ENCODE measurements around the gene SLC45A3.
"Not testable (repeated sequence)": the region's sequence is repeated elsewhere in the genome, so short reads cannot be mapped to it uniquely, and the experiment has no call there.

Gene SLC45A3, protein sequence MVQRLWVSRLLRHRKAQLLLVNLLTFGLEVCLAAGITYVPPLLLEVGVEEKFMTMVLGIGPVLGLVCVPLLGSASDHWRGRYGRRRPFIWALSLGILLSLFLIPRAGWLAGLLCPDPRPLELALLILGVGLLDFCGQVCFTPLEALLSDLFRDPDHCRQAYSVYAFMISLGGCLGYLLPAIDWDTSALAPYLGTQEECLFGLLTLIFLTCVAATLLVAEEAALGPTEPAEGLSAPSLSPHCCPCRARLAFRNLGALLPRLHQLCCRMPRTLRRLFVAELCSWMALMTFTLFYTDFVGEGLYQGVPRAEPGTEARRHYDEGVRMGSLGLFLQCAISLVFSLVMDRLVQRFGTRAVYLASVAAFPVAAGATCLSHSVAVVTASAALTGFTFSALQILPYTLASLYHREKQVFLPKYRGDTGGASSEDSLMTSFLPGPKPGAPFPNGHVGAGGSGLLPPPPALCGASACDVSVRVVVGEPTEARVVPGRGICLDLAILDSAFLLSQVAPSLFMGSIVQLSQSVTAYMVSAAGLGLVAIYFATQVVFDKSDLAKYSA

DNA sequence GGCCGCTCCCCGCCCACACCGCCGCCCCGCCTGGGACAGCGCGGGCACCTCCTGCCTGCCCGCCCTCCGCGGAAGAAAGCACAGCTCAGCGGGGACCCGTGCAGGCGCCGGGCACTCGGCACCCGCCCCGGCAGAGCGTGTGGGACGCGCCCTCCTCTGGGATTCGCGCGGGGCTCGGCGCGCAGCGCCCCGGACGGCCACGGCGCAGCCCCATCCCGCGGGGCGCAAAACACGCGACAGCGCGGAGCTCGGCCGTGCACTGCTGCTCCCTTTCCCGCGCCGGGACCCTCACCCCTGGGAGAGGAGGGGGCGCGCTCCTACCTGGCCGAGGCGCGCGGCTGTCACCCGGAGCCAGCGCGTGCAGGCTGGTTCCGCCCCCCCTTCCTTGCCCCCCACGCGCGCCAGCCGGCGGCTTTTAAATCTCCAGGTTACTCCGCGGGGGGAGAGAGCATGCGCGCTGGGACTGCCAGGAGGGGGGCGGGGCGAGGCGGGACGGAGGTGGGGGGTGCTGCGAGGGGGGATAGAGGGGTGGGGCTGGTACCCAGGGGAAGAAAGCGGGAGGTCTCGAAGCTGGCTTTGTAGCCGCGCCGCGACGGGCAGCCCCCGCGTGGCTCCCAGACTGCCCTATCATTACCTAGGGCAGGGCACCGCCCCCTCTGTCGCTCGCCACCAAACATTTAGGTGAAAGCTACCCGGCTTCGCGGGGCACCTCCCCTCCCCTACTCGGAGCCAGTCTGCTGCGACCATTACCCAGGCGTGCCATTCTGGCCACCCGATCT is at the start of gene SLC45A3:
Gene SLC45A3 (minus strand): TSS at position 437 of the 779 bp plus-strand sequence. CDS start 15,853 bp downstream, outside the sequence.
- peak within 1 kb of the TSS; percentile 85 for H3K4me3 ChIP-seq (ENCODE audit: low read depth, low read length)
- peaks cover 21% of the 10 kb centered on the region for H3K4me1 ChIP-seq (ENCODE audit: control insufficient read depth, insufficient read depth, low read length)
- H3K9me3 ChIP-seq (ENCODE audit: control insufficient read depth, insufficient read depth, low read length): no peaks in the 10 kb centered on the region
- H3K9ac ChIP-seq (ENCODE audit: low read depth, low read length): peak within 1 kb of the TSS; percentile 57
- peaks cover 11% of the 10 kb centered on the region for H3K27me3 ChIP-seq (ENCODE audit: control insufficient read depth, insufficient read depth, low read length)
- no peaks in the 10 kb centered on the region for H3K36me3 ChIP-seq (ENCODE audit: control insufficient read depth, insufficient read depth, low read length)

GRCh38 chr1:205726619-205727125 is 46.4 kb upstream of the SLC45A3 start:
- no peaks in the 10 kb centered on the region for H3K9me3 ChIP-seq (ENCODE audit: control insufficient read depth, insufficient read depth, low read length)
- H3K27me3 ChIP-seq (ENCODE audit: control insufficient read depth, insufficient read depth, low read length): no peaks in the 10 kb centered on the region
- H3K36me3 ChIP-seq (ENCODE audit: control insufficient read depth, insufficient read depth, low read length): peaks cover 8% of the 10 kb centered on the region
- H3K4me1 ChIP-seq (ENCODE audit: control insufficient read depth, insufficient read depth, low read length): no peaks in the 10 kb centered on the region
- no peak overlapping the region for H3K4me3 ChIP-seq (ENCODE audit: low read depth, low read length)
- no peak overlapping the region for H3K9ac ChIP-seq (ENCODE audit: low read depth, low read length)

DNA sequence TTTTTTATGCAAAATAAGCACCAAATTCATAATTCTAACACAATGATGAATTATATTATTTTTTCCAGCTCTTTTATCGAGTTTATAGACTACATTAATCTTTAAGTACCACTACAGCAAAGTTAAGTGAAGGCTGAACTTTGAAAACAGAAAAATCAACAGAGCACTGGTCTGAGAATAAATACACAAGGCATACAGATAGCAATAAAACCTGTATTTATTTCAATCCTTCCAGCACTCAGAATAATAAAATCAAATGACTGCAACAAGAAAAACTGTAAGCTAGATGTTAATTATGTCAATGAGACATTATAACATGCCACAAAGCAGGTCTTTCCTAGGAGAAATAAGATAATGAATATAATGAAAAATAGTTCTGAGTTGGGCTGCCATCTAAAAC is 45.2 kb upstream of the SLC45A3 start:
- Histone ChIP-seq H3K4me1 (ENCODE audit: control insufficient read depth, insufficient read depth, low read length) (no peaks in the 10 kb centered on the region), H3K36me3 (ENCODE audit: control insufficient read depth, insufficient read depth, low read length) (peaks cover 8% of the 10 kb centered on the region), H3K9ac (ENCODE audit: low read depth, low read length) (no peak overlapping the region), H3K4me3 (ENCODE audit: low read depth, low read length) (no peak overlapping the region), H3K27me3 (ENCODE audit: control insufficient read depth, insufficient read depth, low read length) (no peaks in the 10 kb centered on the region), H3K9me3 (ENCODE audit: control insufficient read depth, insufficient read depth, low read length) (no peaks in the 10 kb centered on the region)

DNA sequence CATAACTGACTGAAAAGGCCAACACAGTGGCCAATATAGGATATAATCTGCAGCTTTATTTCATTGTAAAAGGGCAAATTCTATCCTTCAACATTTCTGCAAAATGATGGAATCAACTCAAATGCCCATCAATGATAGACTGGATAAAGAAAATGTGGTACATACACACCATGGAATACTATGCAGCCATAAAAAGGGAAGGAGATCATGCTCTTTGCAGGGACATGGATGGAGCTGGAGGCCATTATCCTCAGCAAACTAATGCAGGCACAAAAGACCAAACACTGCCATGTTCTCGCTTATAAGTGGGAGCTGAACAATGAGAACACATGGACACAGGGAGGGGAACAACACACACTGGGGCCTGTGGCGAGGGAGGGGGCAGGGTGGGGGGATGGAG is 40.4 kb upstream of the SLC45A3 start:
- peaks cover 20% of the 10 kb centered on the region for H3K36me3 ChIP-seq (ENCODE audit: control insufficient read depth, insufficient read depth, low read length)
- H3K4me3 ChIP-seq (ENCODE audit: low read depth, low read length); H3K9me3 ChIP-seq (ENCODE audit: control insufficient read depth, insufficient read depth, low read length); H3K9ac ChIP-seq (ENCODE audit: low read depth, low read length); H3K4me1 ChIP-seq (ENCODE audit: control insufficient read depth, insufficient read depth, low read length); H3K27me3 ChIP-seq (ENCODE audit: control insufficient read depth, insufficient read depth, low read length): not testable (repeated sequence)

- Histone ChIP-seq H3K4me1 (ENCODE audit: control insufficient read depth, insufficient read depth, low read length) (no peaks in the 10 kb centered on the region), H3K27me3 (ENCODE audit: control insufficient read depth, insufficient read depth, low read length) (no peaks in the 10 kb centered on the region), H3K36me3 (ENCODE audit: control insufficient read depth, insufficient read depth, low read length) (peaks cover 22% of the 10 kb centered on the region), H3K4me3 (ENCODE audit: low read depth, low read length) (no peak overlapping the region), H3K9ac (ENCODE audit: low read depth, low read length) (no peak overlapping the region), H3K9me3 (ENCODE audit: control insufficient read depth, insufficient read depth, low read length) (no peaks in the 10 kb centered on the region)
Observed at GRCh38 chr1:205719762-205720161, 39.5 kb upstream of the SLC45A3 start.

- Histone ChIP-seq H3K4me1 (ENCODE audit: control insufficient read depth, insufficient read depth, low read length) (peaks cover 2% of the 10 kb centered on the region), H3K4me3 (ENCODE audit: low read depth, low read length) (no peak overlapping the region), H3K9me3 (ENCODE audit: control insufficient read depth, insufficient read depth, low read length) (no peaks in the 10 kb centered on the region), H3K9ac (ENCODE audit: low read depth, low read length) (no peak overlapping the region), H3K36me3 (ENCODE audit: control insufficient read depth, insufficient read depth, low read length) (peaks cover 22% of the 10 kb centered on the region), H3K27me3 (ENCODE audit: control insufficient read depth, insufficient read depth, low read length) (no peaks in the 10 kb centered on the region)
Observed at GRCh38 chr1:205719015-205719414, 38.7 kb upstream of the SLC45A3 start.

DNA sequence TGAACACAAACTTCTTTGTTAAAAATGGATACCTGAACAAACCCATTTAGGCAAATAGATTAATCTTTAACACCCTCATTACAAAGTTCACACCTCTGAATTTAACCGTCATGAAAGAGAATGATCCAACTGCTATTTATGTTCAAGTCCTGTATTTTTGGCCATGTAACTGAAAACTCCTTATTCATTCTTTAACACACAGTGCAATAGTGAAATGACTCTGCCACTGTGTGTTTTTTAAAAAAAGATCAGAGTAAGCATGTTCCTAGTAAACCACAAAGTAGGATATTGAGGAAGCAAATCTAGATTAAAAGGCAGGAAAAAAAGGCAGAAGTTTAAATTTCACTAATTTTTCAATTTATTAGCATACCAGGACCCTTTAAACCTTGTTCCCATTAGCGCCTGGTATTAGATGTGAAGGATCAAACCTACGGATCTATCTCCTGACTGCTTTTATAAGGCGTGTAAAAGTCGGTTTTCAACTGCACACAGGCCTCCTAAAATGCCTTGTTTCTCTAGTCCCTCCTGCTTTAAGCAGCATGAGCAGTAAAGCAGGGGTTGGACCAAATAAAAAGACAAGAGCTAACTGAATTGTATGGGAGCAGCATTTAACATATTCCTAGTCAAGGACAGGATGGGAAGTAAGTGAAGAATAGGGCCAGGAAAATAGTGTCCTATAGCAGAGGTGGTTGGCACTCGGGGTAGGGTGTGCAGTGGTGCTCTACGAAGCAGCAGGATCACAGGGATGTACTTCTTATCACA is 36.2 kb upstream of the SLC45A3 start:
- Histone ChIP-seq H3K4me1 (ENCODE audit: control insufficient read depth, insufficient read depth, low read length) (peaks cover 16% of the 10 kb centered on the region), H3K4me3 (ENCODE audit: low read depth, low read length) (no peak overlapping the region), H3K27me3 (ENCODE audit: control insufficient read depth, insufficient read depth, low read length) (no peaks in the 10 kb centered on the region), H3K36me3 (ENCODE audit: control insufficient read depth, insufficient read depth, low read length) (peaks cover 22% of the 10 kb centered on the region), H3K9ac (ENCODE audit: low read depth, low read length) (no peak overlapping the region), H3K9me3 (ENCODE audit: control insufficient read depth, insufficient read depth, low read length) (no peaks in the 10 kb centered on the region)

DNA sequence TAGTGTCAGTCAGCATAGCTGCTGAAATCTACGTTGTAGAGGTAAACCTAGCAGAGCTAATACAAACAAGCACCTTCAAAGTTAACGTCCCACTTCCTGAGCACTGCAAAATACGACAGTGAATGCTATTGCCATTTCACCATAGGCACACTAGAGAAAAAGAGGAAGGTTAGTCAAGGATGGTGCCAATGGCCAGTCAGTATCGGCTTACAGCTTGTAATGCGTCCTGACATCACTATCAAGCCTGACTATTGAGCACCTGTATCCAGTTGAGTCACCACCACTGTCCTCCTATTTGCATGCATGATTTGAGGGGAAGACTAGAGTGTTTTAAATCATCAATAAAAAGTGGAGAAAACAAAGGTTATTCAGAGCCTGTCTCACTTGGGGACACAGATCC is 35.3 kb upstream of the SLC45A3 start:
- H3K4me3 ChIP-seq (ENCODE audit: low read depth, low read length): no peak overlapping the region
- H3K9me3 ChIP-seq (ENCODE audit: control insufficient read depth, insufficient read depth, low read length): no peaks in the 10 kb centered on the region
- H3K36me3 ChIP-seq (ENCODE audit: control insufficient read depth, insufficient read depth, low read length): peaks cover 22% of the 10 kb centered on the region
- H3K4me1 ChIP-seq (ENCODE audit: control insufficient read depth, insufficient read depth, low read length): peaks cover 16% of the 10 kb centered on the region
- no peak overlapping the region for H3K9ac ChIP-seq (ENCODE audit: low read depth, low read length)
- H3K27me3 ChIP-seq (ENCODE audit: control insufficient read depth, insufficient read depth, low read length): no peaks in the 10 kb centered on the region

DNA sequence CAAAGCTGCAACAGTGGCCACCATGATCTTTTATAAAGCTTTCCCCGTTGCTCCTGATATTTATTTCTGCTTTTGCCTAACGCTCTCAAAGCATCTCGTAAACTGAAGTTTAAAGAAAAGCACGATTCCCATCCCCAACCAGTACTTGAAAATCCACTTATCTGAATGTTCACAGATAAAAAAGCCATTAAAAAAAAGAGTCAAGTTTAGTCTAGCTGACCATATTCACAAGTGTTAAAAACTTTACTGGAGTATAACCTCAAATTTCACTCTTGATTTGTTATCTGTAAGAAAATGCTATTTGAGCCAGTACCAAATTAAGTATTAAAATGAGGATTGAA is 34.6 kb upstream of the SLC45A3 start:
- no peaks in the 10 kb centered on the region for H3K27me3 ChIP-seq (ENCODE audit: control insufficient read depth, insufficient read depth, low read length)
- no peak overlapping the region for H3K4me3 ChIP-seq (ENCODE audit: low read depth, low read length)
- H3K9ac ChIP-seq (ENCODE audit: low read depth, low read length): no peak overlapping the region
- H3K4me1 ChIP-seq (ENCODE audit: control insufficient read depth, insufficient read depth, low read length): peaks cover 16% of the 10 kb centered on the region
- H3K9me3 ChIP-seq (ENCODE audit: control insufficient read depth, insufficient read depth, low read length): no peaks in the 10 kb centered on the region
- peaks cover 17% of the 10 kb centered on the region for H3K36me3 ChIP-seq (ENCODE audit: control insufficient read depth, insufficient read depth, low read length)

GRCh38 chr1:205714190-205714905 is 34.0 kb upstream of the SLC45A3 start:
- Histone ChIP-seq H3K4me3 (ENCODE audit: low read depth, low read length) (no peak overlapping the region), H3K9ac (ENCODE audit: low read depth, low read length) (no peak overlapping the region), H3K4me1 (ENCODE audit: control insufficient read depth, insufficient read depth, low read length) (peaks cover 16% of the 10 kb centered on the region), H3K36me3 (ENCODE audit: control insufficient read depth, insufficient read depth, low read length) (peaks cover 13% of the 10 kb centered on the region), H3K27me3 (ENCODE audit: control insufficient read depth, insufficient read depth, low read length) (no peaks in the 10 kb centered on the region), H3K9me3 (ENCODE audit: control insufficient read depth, insufficient read depth, low read length) (no peaks in the 10 kb centered on the region)
